Fibroblast of the aortic adventitia (primary cell): ENCODE results near the gene EME2. TPM values are rescaled to one million over a fixed set of nuclear protein-coding genes. Genes with fewer than 3 reads are reported as not detected.

Source experiments
- DNase-seq: peaks from one replicate; pipeline ENCODE4 v3.0.0-alpha.2; 2010; ENCODE audit warnings: low read depth
- H3K4me3 ChIP-seq: 2 replicates; pipeline ENCODE4 v1.5.1; 2011; ENCODE audit warnings: low read depth, mild to moderate bottlenecking, control low read depth, low read length, moderate library complexity
- CTCF ChIP-seq: IDR thresholded peaks from 2 replicates; pipeline ENCODE4 v1.5.1; 2011; ENCODE audit warnings: mild to moderate bottlenecking, low read length, control low read depth, inconsistent platforms; ENCODE audit not compliant: insufficient read depth
- total RNA-seq: library from RNA; depleted of rRNA; stranded (reverse); fragments of >200 nt; gene quantifications from 2 replicates; pipeline ENCODE4 v1.2.3, GENCODE V29; 2012; ENCODE audit warnings: low replicate concordance

The EME2 gene
- total RNA-seq, 1 donor = 8.4 TPM

GRCh38 chr16:1788095-1788707 is 15.6 kb downstream of the EME2 start:
- DNase-seq = no peak
- TF ChIP-seq CTCF = no peak

DNA sequence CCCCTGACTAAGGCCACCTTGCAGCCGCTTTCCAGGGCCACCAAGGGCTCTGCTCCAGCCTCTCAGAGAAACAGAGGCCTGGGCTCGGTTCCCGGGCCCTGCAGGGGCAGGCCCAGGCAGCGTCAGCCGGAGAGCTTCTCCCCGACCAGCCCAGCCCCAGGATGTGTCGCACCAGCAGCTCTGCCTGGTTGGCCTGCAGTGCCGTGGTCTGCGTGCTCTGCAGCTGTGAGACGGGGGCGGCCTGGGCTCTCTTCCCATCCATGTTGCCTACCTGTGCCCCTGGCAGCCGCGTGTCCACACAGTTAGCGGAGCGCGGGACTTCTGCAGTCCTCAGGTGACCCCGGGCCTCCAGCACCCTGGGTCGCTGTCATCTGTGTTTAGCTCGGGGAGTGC is 16.1 kb downstream of the EME2 start:
- no peak for DNase-seq
- no peak overlapping the region for H3K4me3 ChIP-seq
- no peak for TF ChIP-seq CTCF

More at GRCh38 chr16:1788095-1788707, 15.6 kb downstream of the EME2 start:
- H3K4me3 ChIP-seq = no peak overlapping the region

DNA sequence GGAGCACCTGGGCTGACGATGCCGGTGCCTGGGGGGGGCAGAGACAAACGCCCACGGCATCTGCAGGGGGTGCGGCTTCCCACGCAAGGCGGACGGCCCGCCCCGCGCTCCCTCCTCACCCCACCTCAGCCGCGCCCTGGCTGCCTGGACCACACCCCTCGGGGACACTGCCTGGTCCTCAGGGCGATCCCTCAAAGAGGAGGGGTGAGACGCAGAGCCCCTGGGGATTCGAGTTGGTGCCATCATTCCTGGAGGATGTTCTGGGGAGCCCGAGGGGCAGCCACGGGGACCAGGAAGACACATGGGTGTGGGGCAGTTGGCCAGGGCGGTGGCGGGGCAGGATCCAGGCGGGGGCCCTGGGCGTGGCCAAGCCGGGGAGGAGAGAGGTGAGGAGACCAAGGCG is 17.0 kb downstream of the EME2 start:
- H3K4me3 ChIP-seq = no peak overlapping the region
- no peak for TF ChIP-seq CTCF
- DNase-seq = no peak

GRCh38 chr16:1790261-1790610 is 17.6 kb downstream of the EME2 start:
- no peak for TF ChIP-seq CTCF
- H3K4me3 ChIP-seq = no peak overlapping the region
- no peak for DNase-seq

- no peak for TF ChIP-seq CTCF
These were observed 18.1 kb downstream of the EME2 start for GRCh38 chr16:1790611-1791255.

DNA sequence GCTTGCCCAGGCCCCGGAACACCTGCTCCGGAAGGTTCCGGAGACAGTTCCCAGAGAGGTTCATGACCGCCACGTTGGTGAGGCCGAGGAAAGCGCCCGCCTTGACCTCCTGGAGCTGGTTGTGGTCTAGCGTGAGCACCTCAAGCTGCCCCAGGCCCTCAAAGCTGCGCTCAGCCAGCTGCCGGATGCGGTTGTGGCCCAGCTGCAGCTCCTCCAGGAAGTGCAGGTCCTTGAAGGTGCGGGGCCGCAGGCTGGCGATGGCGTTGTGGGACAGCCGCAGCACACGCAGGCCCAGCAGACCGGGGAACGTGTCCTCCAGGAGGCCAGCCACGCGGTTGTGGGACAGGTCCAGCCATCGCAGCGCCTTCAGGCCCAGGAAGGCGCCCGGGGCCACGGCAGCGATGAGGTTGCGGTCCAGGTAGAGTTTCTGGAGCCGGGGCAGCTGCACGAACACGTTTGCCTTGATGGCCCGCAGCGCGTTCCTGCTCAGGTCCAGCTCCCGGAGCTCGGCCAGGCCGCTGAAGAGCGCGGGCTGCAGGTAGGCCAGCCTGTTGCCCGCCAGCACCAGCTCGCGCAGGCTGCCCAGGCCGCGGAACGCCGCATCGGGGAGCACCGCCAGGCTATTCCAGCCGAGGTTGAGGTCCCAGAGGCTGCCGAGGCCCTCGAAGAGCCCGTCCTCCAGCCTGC is 18.8 kb downstream of the EME2 start:
- DNase-seq = no peak
- no peak overlapping the region for H3K4me3 ChIP-seq
- no peak for TF ChIP-seq CTCF

More at GRCh38 chr16:1790611-1791255, 18.1 kb downstream of the EME2 start:
- DNase-seq = no peak
- no peak overlapping the region for H3K4me3 ChIP-seq
